H9 (cell line): ENCODE data around the gene THSD4. TPM values are rescaled to one million over a fixed set of nuclear protein-coding genes. Genes with fewer than 3 reads are reported as not detected.

Experiments used
- DNase-seq: peaks from one replicate; pipeline ENCODE4 v3.0.0-alpha.2; 2017
- H2AFZ ChIP-seq: one replicate; pipeline ENCODE4 v1.6.1; 2013; ENCODE audit warnings: mild to moderate bottlenecking, low read length, control low read depth, moderate library complexity
- H2AK5ac ChIP-seq: 2 replicates; pipeline ENCODE4 v1.6.1; 2013; ENCODE audit warnings: low read length, control low read depth, mixed read lengths; ENCODE audit not compliant: insufficient read length
- H2BK120ac ChIP-seq: one replicate; pipeline ENCODE4 v1.6.1; 2013; ENCODE audit warnings: low read depth, mild to moderate bottlenecking, low read length, control low read depth, inconsistent platforms; ENCODE audit not compliant: poor library complexity, severe bottlenecking
- H2BK12ac ChIP-seq: 2 replicates; pipeline ENCODE4 v1.6.1; 2013; ENCODE audit warnings: low read length, control low read depth, mixed read lengths, low read depth; ENCODE audit not compliant: insufficient read length
- H2BK15ac ChIP-seq: 2 replicates; pipeline ENCODE4 v1.6.1; 2013; ENCODE audit warnings: low read depth, low read length, control low read depth
- H2BK20ac ChIP-seq: one replicate; pipeline ENCODE4 v1.6.1; 2013; ENCODE audit warnings: low read depth, mild to moderate bottlenecking, low read length, control low read depth, inconsistent platforms; ENCODE audit not compliant: poor library complexity, severe bottlenecking
- H2BK5ac ChIP-seq: 2 replicates; pipeline ENCODE4 v1.6.1; 2013; ENCODE audit warnings: low read length, control low read depth, mixed read lengths; ENCODE audit not compliant: insufficient read length
- H3K14ac ChIP-seq: 2 replicates; pipeline ENCODE4 v1.6.1; 2013; ENCODE audit warnings: low read length, control low read depth; ENCODE audit not compliant: insufficient read depth
- H3K18ac ChIP-seq: 2 replicates; pipeline ENCODE4 v1.6.1; 2013; ENCODE audit warnings: low read depth, mild to moderate bottlenecking, mixed read lengths, low read length, control low read depth; ENCODE audit not compliant: insufficient read length
- H3K23ac ChIP-seq: 2 replicates; pipeline ENCODE4 v1.6.1; 2013; ENCODE audit warnings: low read length, control low read depth, mixed read lengths, low read depth; ENCODE audit not compliant: insufficient read length
- H3K23me2 ChIP-seq: 2 replicates; pipeline ENCODE4 v1.6.1; 2013; ENCODE audit warnings: low read depth, mild to moderate bottlenecking, mixed read lengths, low read length, control low read depth; ENCODE audit not compliant: insufficient read length, poor library complexity, severe bottlenecking
- H3K27ac ChIP-seq: 2 replicates; pipeline ENCODE4 v1.5.1; 2013; ENCODE audit warnings: low read length, control low read depth, mixed read lengths, low read depth; ENCODE audit not compliant: insufficient read length
- H3K27me3 ChIP-seq: 2 replicates; pipeline ENCODE4 v1.6.1; 2013; ENCODE audit warnings: low read length, control low read depth, inconsistent platforms; ENCODE audit not compliant: insufficient read depth
- H3K4ac ChIP-seq: 2 replicates; pipeline ENCODE4 v1.6.1; 2013; ENCODE audit warnings: low read depth, mild to moderate bottlenecking, control low read depth, inconsistent platforms, low read length, moderate library complexity
- H3K4me1 ChIP-seq: 2 replicates; pipeline ENCODE4 v1.6.1; 2013; ENCODE audit warnings: low read length, control low read depth, inconsistent platforms; ENCODE audit not compliant: insufficient read depth
- H3K4me2 ChIP-seq: 2 replicates; pipeline ENCODE4 v1.6.1; 2013; ENCODE audit warnings: low read length, control low read depth, mixed read lengths; ENCODE audit not compliant: insufficient read length, insufficient read depth
- H3K56ac ChIP-seq: 2 replicates; pipeline ENCODE4 v1.6.1; 2013; ENCODE audit warnings: low read depth, mild to moderate bottlenecking, mixed read lengths, low read length, control low read depth; ENCODE audit not compliant: insufficient read length
- H3K79me1 ChIP-seq: 2 replicates; pipeline ENCODE4 v1.6.1; 2013; ENCODE audit warnings: low read depth, mild to moderate bottlenecking, moderate library complexity, low read length, control low read depth, inconsistent platforms; ENCODE audit not compliant: insufficient read depth, poor library complexity, severe bottlenecking
- H3K79me2 ChIP-seq: 2 replicates; pipeline ENCODE4 v1.6.1; 2013; ENCODE audit warnings: low read length, control low read depth, inconsistent platforms; ENCODE audit not compliant: insufficient read depth
- H3K9ac ChIP-seq: 2 replicates; pipeline ENCODE4 v1.6.1; 2013; ENCODE audit warnings: low read length, control low read depth, mixed read lengths; ENCODE audit not compliant: insufficient read length; ENCODE audit errors: extremely low read depth
- H3K9me3 ChIP-seq: one replicate; pipeline ENCODE4 v1.6.1; 2013; ENCODE audit warnings: low read depth, low read length, inconsistent platforms; ENCODE audit not compliant: control insufficient read depth
- H3T11ph ChIP-seq: one replicate; pipeline ENCODE4 v1.6.1; 2013; ENCODE audit warnings: mild to moderate bottlenecking, low read length, control low read depth, inconsistent platforms
- H4K20me1 ChIP-seq: one replicate; pipeline ENCODE4 v1.6.1; 2013; ENCODE audit not compliant: control insufficient read depth, insufficient read length, insufficient read depth
- H4K5ac ChIP-seq: 2 replicates; pipeline ENCODE4 v1.6.1; 2013; ENCODE audit warnings: low read depth, mild to moderate bottlenecking, mixed read lengths, low read length, control low read depth; ENCODE audit not compliant: insufficient read length
- H4K8ac ChIP-seq: replicated peaks from 2 replicates; pipeline ENCODE4 v1.6.1; 2013; ENCODE audit warnings: low read length, control low read depth, mixed read lengths, low read depth; ENCODE audit not compliant: insufficient read length
- H4K91ac ChIP-seq: 2 replicates; pipeline ENCODE4 v1.6.1; 2013; ENCODE audit warnings: low read depth, mild to moderate bottlenecking, moderate library complexity, mixed read lengths, low read length, control low read depth; ENCODE audit not compliant: insufficient read length
- H3K27ac Mint-ChIP-seq, 3 experiments: 2 replicates in 2 of 3; 3 replicates in 1 of 3; pipeline ENCODE4 v1.8.0; 2020 to 2021; ENCODE audit warnings: mixed read lengths in 3 of 3, mild to moderate bottlenecking in 1 of 3, moderate library complexity in 1 of 3
- H3K27me3 Mint-ChIP-seq: 2 replicates; pipeline ENCODE4 v1.8.0; 2021; ENCODE audit warnings: low read depth, mild to moderate bottlenecking, moderate library complexity, mixed read lengths
- H3K36me3 Mint-ChIP-seq, 3 experiments: 2 replicates in 2 of 3; 3 replicates in 1 of 3; pipeline ENCODE4 v1.8.0; 2020 to 2021; ENCODE audit warnings: low read depth in 3 of 3, mixed read lengths in 3 of 3; ENCODE audit not compliant: insufficient read depth in 1 of 3
- H3K4me1 Mint-ChIP-seq, 2 experiments: 2 replicates each; pipeline ENCODE4 v1.8.0; 2020; ENCODE audit warnings: mixed read lengths in 2 of 2
- H3K4me3 Mint-ChIP-seq, 2 experiments: 2 replicates in 1 of 2; 3 replicates in 1 of 2; pipeline ENCODE4 v1.8.0; 2020 to 2021; ENCODE audit warnings: mild to moderate bottlenecking in 2 of 2, mixed read lengths in 2 of 2, moderate library complexity in 1 of 2
- H3K9me3 Mint-ChIP-seq, 2 experiments: 2 replicates in 1 of 2; 3 replicates in 1 of 2; pipeline ENCODE4 v1.8.0; 2020; ENCODE audit warnings: mild to moderate bottlenecking in 2 of 2, mixed read lengths in 2 of 2, moderate library complexity in 1 of 2
- CTCF ChIP-seq: fragments of 200-600 bp; sonication (generic); conservative IDR thresholded peaks from 3 replicates; pipeline ENCODE4 v1.8.0; 2021; ENCODE audit warnings: antibody characterized with exemption, mild to moderate bottlenecking
- WGBS: extraction: QIAGEN DNeasy Blood & Tissue Kit; methylation state at CpG from one replicate; pipeline ENCODE4 v1.1.7; 2013; ENCODE audit warnings: missing lambda C conversion rate, low lambda C conversion rate, mixed read lengths; ENCODE audit not compliant: insufficient read length; ENCODE audit errors: extremely low coverage; 5-methylcytosine and 5-hydroxymethylcytosine counted together
- total RNA-seq: library from RNA; stranded (reverse); gene quantifications from 2 replicates; pipeline ENCODE4 v1.2.1, GENCODE V29; 2021

The THSD4 gene
- total RNA-seq, 1 experiment from 2014 or later = 5.5 TPM

DNA sequence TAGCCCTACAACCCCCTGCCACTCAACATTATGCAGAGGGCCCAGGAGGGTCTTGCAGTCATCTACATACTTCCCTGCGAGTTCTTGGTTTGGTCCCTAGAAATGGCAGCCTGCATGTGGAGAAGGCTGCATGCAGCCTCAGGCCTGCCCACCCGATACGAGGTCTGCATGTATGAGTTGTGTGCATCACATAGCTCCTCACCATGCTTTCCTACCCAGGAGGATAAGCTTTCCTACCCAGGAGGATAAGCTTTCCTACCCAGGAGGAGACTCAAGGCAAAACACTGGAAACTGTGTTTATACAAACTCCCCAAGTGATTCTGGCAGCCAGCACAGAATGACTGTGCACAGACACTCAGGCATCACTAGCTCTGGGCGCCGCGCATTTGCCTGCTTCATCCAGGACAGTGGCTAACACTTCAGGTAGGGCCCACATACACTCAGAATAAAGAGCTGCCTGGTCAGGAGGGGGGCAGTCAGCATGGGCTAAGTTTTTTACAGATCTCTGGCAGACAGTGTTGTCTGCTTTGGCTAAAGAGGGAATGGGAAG lies 187.7 kb downstream of the THSD4 start:
- H3K4me2 ChIP-seq = no peak overlapping the region

More for the DNA sequence above, 187.7 kb downstream of the THSD4 start:
- H3K9me3 Mint-ChIP-seq = peaks cover 4 to 9% of the 10 kb centered on the region in 2 experiments; a peak in 4 of 5 replicates
- Histone ChIP-seq H3K4ac (no peak overlapping the region), H2AFZ (no peak overlapping the region), H3K4me1 (no peaks in the 10 kb centered on the region), H2BK5ac (no peak overlapping the region), H2BK12ac (no peak overlapping the region), H3K18ac (no peak overlapping the region), H3K79me1 (no peaks in the 10 kb centered on the region), H2BK120ac (no peak overlapping the region), H3K56ac (no peak overlapping the region), H3K27me3 (no peaks in the 10 kb centered on the region), H3K79me2 (no peaks in the 10 kb centered on the region), H3K9me3 (no peaks in the 10 kb centered on the region), H4K5ac (no peak overlapping the region), H2BK15ac (no peak overlapping the region), H3K14ac (no peak overlapping the region), H3K27ac (no peak overlapping the region), H3K23me2 (no peaks in the 10 kb centered on the region), H4K91ac (no peak overlapping the region), H3K23ac (no peak overlapping the region), H4K8ac (no peak overlapping the region), H2AK5ac (no peak overlapping the region), H2BK20ac (no peak overlapping the region), H4K20me1 (no peaks in the 10 kb centered on the region), H3T11ph (no peak overlapping the region), H3K9ac (no peak overlapping the region)
- H3K27me3 Mint-ChIP-seq = no peaks in the 10 kb centered on the region; the same call in 1 of the 2 replicates
- H3K4me1 Mint-ChIP-seq = peaks cover 9 to 11% of the 10 kb centered on the region in 2 experiments
- no peak overlapping the region for H3K27ac Mint-ChIP-seq
- no peak for DNase-seq
- H3K4me3 Mint-ChIP-seq = no peak overlapping the region
- no CpG with 5 or more reads among the region's 6 CpGs for WGBS
- TF ChIP-seq CTCF = no peak
- peaks cover 1 to 11% (median 3%) of the 10 kb centered on the region in 3 experiments; a peak in 5 of 7 replicates for H3K36me3 Mint-ChIP-seq
